Kidney epithelial cell (primary cell): ENCODE measurements around the gene TXNDC2. TPM values are rescaled to one million over a fixed set of nuclear protein-coding genes. Genes with fewer than 3 reads are reported as not detected.

ENCODE experiments used
- DNase-seq: peaks from one replicate; pipeline ENCODE4 v3.0.0-alpha.2; 2010; ENCODE audit warnings: low read depth
- H3K27me3 ChIP-seq: 2 replicates; pipeline ENCODE4 v1.6.0; 2011; ENCODE audit warnings: low read length; ENCODE audit not compliant: control insufficient read depth, insufficient read depth
- H3K36me3 ChIP-seq: 2 replicates; pipeline ENCODE4 v1.5.1; 2011; ENCODE audit warnings: low read length; ENCODE audit not compliant: control insufficient read depth, insufficient read depth
- H3K4me3 ChIP-seq: 2 replicates; pipeline ENCODE4 v1.5.1; 2011; ENCODE audit warnings: low read depth, mild to moderate bottlenecking, control low read depth, low read length
- CTCF ChIP-seq: IDR thresholded peaks from 2 replicates; pipeline ENCODE4 v1.5.1; 2011; ENCODE audit warnings: mild to moderate bottlenecking, moderate library complexity, low read length, control low read depth, inconsistent platforms; ENCODE audit not compliant: insufficient read depth, poor library complexity, severe bottlenecking
- total RNA-seq: library from RNA; depleted of rRNA; stranded (reverse); fragments of >200 nt; gene quantifications from 2 replicates; pipeline ENCODE4 v1.2.3, GENCODE V29; 2015

Gene TXNDC2
- total RNA-seq, 1 donor from 2014 or later = not detected

DNA sequence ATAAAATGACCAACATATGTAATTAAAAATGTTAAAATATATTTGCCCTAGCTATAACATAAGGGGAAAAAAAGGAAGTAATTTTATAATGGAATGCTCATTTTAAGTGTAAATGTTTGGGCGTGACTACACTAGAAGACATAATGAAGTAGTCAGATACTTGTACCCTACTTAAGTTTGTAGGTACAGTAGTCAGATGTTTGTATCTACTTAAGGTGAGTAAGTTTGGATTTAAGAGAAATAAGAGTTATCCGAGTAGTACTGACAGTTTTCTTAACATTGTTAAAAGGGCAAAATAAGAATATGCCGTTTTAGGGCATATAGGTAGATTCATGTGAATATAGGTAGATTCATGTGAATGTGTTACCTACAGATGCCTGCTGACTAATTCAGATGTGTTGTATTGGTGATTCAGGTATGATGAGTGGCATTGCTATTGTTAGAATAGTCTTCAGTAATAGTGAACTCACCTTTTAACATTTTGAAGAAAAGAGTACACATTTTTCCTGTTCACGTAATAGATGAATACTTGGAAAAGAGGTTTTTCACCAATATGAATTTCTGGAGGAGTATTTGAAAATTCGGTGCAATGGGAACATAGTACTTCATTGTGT is 43.0 kb downstream of the TXNDC2 start:
- no peaks in the 10 kb centered on the region for H3K36me3 ChIP-seq
- no peak for DNase-seq

DNA sequence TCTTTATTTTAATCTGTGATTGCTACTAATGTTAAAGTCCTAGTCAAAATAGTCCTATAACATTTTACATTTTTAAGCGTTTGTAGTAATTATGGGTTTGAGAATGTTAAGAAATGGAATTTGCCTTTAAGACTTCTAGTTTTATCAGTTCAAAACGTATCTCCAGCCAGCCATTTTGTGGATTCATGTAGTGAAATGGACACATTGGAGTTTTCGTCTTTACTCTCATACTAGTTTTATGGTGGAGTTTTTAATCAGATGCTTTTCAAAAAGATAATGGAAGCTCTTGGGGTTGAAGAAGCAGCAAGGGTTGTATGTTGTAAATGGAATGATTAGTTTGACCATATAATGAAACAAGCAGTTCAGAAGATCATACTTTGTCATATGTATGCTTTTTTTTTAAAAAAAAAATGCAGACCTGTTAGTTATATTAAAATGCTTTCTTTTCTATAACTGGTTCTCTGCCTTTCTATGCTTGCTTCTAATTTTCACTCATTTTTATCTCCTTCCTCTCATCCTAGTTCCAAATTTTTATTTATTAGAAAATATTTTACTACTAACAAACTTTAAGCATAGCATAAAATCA is 44.6 kb downstream of the TXNDC2 start:
- H3K4me3 ChIP-seq = no peak overlapping the region
- no peak for TF ChIP-seq CTCF

More for the DNA sequence above, 43.0 kb downstream of the TXNDC2 start:
- Histone ChIP-seq H3K4me3 (no peak overlapping the region), H3K27me3 (no peaks in the 10 kb centered on the region)
- no peak for TF ChIP-seq CTCF

GRCh38 chr18:9931146-9931545 is 45.4 kb downstream of the TXNDC2 start:
- no peak for TF ChIP-seq CTCF
- Histone ChIP-seq H3K36me3 (no peaks in the 10 kb centered on the region), H3K4me3 (no peak overlapping the region), H3K27me3 (no peaks in the 10 kb centered on the region)
- DNase-seq = no peak

More for the DNA sequence above, 44.6 kb downstream of the TXNDC2 start:
- Histone ChIP-seq H3K36me3 (no peaks in the 10 kb centered on the region), H3K27me3 (no peaks in the 10 kb centered on the region)
- no peak for DNase-seq

DNA sequence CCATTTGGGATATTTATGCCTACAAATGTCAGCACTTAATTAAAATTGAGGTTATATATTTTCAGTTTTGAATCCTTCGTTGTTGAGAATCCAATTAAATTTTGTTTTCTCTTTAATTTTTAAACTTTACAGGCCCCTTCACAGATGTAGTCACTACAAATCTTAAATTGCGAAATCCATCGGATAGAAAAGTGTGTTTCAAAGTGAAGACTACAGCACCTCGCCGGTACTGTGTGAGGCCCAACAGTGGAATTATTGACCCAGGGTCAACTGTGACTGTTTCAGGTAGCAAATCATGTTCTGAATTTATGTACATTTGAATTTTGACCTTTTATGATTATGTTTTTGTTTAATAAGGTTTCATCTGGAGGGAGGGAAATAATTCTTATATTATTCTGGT is 45.9 kb downstream of the TXNDC2 start:
- TF ChIP-seq CTCF = no peak
- DNase-seq = no peak
- H3K27me3 ChIP-seq = no peaks in the 10 kb centered on the region
- no peak overlapping the region for H3K4me3 ChIP-seq
- no peaks in the 10 kb centered on the region for H3K36me3 ChIP-seq

GRCh38 chr18:9933865-9934264 is 48.1 kb downstream of the TXNDC2 start:
- Histone ChIP-seq H3K27me3 (no peaks in the 10 kb centered on the region), H3K36me3 (peaks cover 2% of the 10 kb centered on the region), H3K4me3 (no peak overlapping the region)
- no peak for DNase-seq
- TF ChIP-seq CTCF = no peak

DNA sequence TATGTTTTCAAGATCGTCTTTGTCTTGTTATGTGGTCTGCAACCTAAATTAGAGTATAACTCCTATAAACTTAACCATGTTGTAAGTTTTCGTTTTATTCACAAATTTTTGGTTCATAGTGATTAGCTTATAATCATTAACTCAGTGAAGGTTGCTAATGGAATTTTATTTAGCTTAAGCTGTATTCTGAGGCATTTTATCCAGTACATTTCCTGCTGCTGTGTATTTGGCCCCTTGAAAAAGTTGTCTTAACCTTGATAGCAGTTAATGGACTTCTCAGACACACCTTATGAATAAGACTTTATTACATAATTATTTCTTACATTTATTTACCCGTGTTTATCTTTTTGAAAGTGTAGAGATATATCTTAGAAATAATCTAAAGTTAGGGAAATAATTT is 48.5 kb downstream of the TXNDC2 start:
- no peak overlapping the region for H3K4me3 ChIP-seq
- peaks cover 2% of the 10 kb centered on the region for H3K36me3 ChIP-seq
- DNase-seq = no peak
- no peaks in the 10 kb centered on the region for H3K27me3 ChIP-seq
- no peak for TF ChIP-seq CTCF
